Immature natural killer cell (primary cell): ENCODE measurements around the gene TPRX2. TPM values are rescaled to one million over a fixed set of nuclear protein-coding genes. Genes with fewer than 3 reads are reported as not detected.
"Not testable (repeated sequence)": the region's sequence is repeated elsewhere in the genome, so short reads cannot be mapped to it uniquely, and the experiment has no call there.

ENCODE experiments used
- DNase-seq, 3 donors: peaks; one replicate each; pipeline ENCODE4 v3.0.0; 2022; ENCODE audit warnings: mixed read lengths in 1 of 3
- H3K27ac Mint-ChIP-seq, 6 donors: one replicate each; pipeline ENCODE4 v1.8.0; 2020; ENCODE audit warnings: mixed read lengths in 6 of 6, mild to moderate bottlenecking in 5 of 6, inconsistent platforms in 4 of 6, moderate library complexity in 3 of 6
- H3K27me3 Mint-ChIP-seq, 3 donors: one replicate each; pipeline ENCODE4 v1.8.0; 2020 to 2021; ENCODE audit warnings: low read depth in 3 of 3, mild to moderate bottlenecking in 3 of 3, mixed read lengths in 3 of 3, moderate library complexity in 3 of 3, inconsistent platforms in 1 of 3
- H3K36me3 Mint-ChIP-seq, 3 donors: one replicate each; pipeline ENCODE4 v1.8.0; 2020; ENCODE audit warnings: mixed read lengths in 3 of 3, inconsistent platforms in 2 of 3, mild to moderate bottlenecking in 2 of 3
- H3K4me1 Mint-ChIP-seq, 2 donors: one replicate each; pipeline ENCODE4 v1.8.0; 2020; ENCODE audit warnings: inconsistent platforms in 2 of 2, mild to moderate bottlenecking in 2 of 2, mixed read lengths in 2 of 2, moderate library complexity in 1 of 2
- H3K4me3 Mint-ChIP-seq, 5 donors: one replicate each; pipeline ENCODE4 v1.8.0; 2020; ENCODE audit warnings: mild to moderate bottlenecking in 5 of 5, mixed read lengths in 5 of 5, inconsistent platforms in 3 of 5, moderate library complexity in 3 of 5
- H3K9me3 Mint-ChIP-seq, 6 donors: one replicate each; pipeline ENCODE4 v1.8.0; 2020; ENCODE audit warnings: mild to moderate bottlenecking in 6 of 6, mixed read lengths in 6 of 6, inconsistent platforms in 4 of 6, moderate library complexity in 3 of 6
- polyA plus RNA-seq, 3 donors: library from polyadenylated mRNA; unstranded; fragments of 300-500 nt; fragmentation: Illumina TruSeq; gene quantifications; one replicate each; pipeline ENCODE4 v1.2.3, GENCODE V29; 2021

Gene TPRX2
- polyA plus RNA-seq, 3 donors from 2014 or later = not detected

- H3K27ac Mint-ChIP-seq = no peak overlapping the region
- no peak for DNase-seq
- H3K27me3 Mint-ChIP-seq = peaks cover 7 to 30% (median 13%) of the 10 kb centered on the region in 3 donors
- H3K36me3 Mint-ChIP-seq = no peaks in the 10 kb centered on the region
- H3K4me1 Mint-ChIP-seq = no peaks in the 10 kb centered on the region
- H3K4me3 Mint-ChIP-seq = no peak overlapping the region
- H3K9me3 Mint-ChIP-seq = peaks cover 0 to 1% (median 0%) of the 10 kb centered on the region in 6 donors
Measured at GRCh38 chr19:47842941-47843340, 16.1 kb upstream of the TPRX2 start.

GRCh38 chr19:47848425-47848822, 10.6 kb upstream of the TPRX2 start:
- DNase-seq = no peak
- no peak overlapping the region for H3K4me3 Mint-ChIP-seq
- H3K27me3 Mint-ChIP-seq = peaks cover 20 to 53% (median 25%) of the 10 kb centered on the region in 3 donors
- no peak overlapping the region for H3K27ac Mint-ChIP-seq
- H3K36me3 Mint-ChIP-seq = no peaks in the 10 kb centered on the region
- peaks cover 0 to 6% of the 10 kb centered on the region in 2 donors for H3K4me1 Mint-ChIP-seq
- H3K9me3 Mint-ChIP-seq = peaks cover 0 to 2% (median 0%) of the 10 kb centered on the region in 6 donors

- H3K27ac Mint-ChIP-seq = no peak overlapping the region
- peak overlapping the region in 1 of 5 donors; percentile 10 for H3K4me3 Mint-ChIP-seq
- DNase-seq = no peak
Measured at GRCh38 chr19:47848823-47849473, 10.1 kb upstream of the TPRX2 start.

GRCh38 chr19:47853003-47853402, 6.0 kb upstream of the TPRX2 start:
- DNase-seq = no peak
- Mint-ChIP-seq H3K27me3 (peaks cover 17 to 40% (median 20%) of the 10 kb centered on the region in 3 donors), H3K4me3 (no peak overlapping the region), H3K9me3 (peaks cover 0 to 2% (median 0%) of the 10 kb centered on the region in 6 donors), H3K4me1 (peaks cover 0 to 6% of the 10 kb centered on the region in 2 donors), H3K27ac (no peak overlapping the region), H3K36me3 (no peaks in the 10 kb centered on the region)

More at GRCh38 chr19:47848823-47849473, 10.1 kb upstream of the TPRX2 start:
- Mint-ChIP-seq H3K36me3 (no peaks in the 10 kb centered on the region), H3K4me1 (peaks cover 0 to 6% of the 10 kb centered on the region in 2 donors), H3K9me3 (peaks cover 0 to 2% (median 0%) of the 10 kb centered on the region in 6 donors), H3K27me3 (peaks cover 23 to 53% (median 24%) of the 10 kb centered on the region in 3 donors)

- H3K27ac Mint-ChIP-seq = no peak overlapping the region
- H3K4me1 Mint-ChIP-seq = peaks cover 0 to 3% of the 10 kb centered on the region in 2 donors
- DNase-seq = no peak
Measured at GRCh38 chr19:47854459-47854858, 4.6 kb upstream of the TPRX2 start.

GRCh38 chr19:47858231-47858630, 804 bp upstream of the TPRX2 start:
- not testable (repeated sequence) for H3K9me3 Mint-ChIP-seq, H3K4me1 Mint-ChIP-seq, H3K36me3 Mint-ChIP-seq, DNase-seq, H3K27ac Mint-ChIP-seq, H3K4me3 Mint-ChIP-seq
- H3K27me3 Mint-ChIP-seq = peaks cover 2 to 16% (median 9%) of the 10 kb centered on the region in 3 donors

More at GRCh38 chr19:47854459-47854858, 4.6 kb upstream of the TPRX2 start:
- peaks cover 10 to 32% (median 12%) of the 10 kb centered on the region in 3 donors for H3K27me3 Mint-ChIP-seq
- no peak overlapping the region for H3K4me3 Mint-ChIP-seq
- H3K9me3 Mint-ChIP-seq = peaks cover 0 to 2% (median 0%) of the 10 kb centered on the region in 6 donors
- H3K36me3 Mint-ChIP-seq = no peaks in the 10 kb centered on the region

- not testable (repeated sequence) for H3K36me3 Mint-ChIP-seq, H3K4me3 Mint-ChIP-seq, H3K9me3 Mint-ChIP-seq, H3K27ac Mint-ChIP-seq, H3K4me1 Mint-ChIP-seq, DNase-seq
- peaks cover 2 to 12% (median 4%) of the 10 kb centered on the region in 3 donors for H3K27me3 Mint-ChIP-seq
Measured at GRCh38 chr19:47859838-47860237, 803 bp downstream of the TPRX2 start.

GRCh38 chr19:47860602-47861297, 1.7 kb downstream of the TPRX2 start:
- no peak overlapping the region for H3K4me3 Mint-ChIP-seq
- peaks cover 0 to 4% (median 0%) of the 10 kb centered on the region in 6 donors for H3K9me3 Mint-ChIP-seq
- no peaks in the 10 kb centered on the region for H3K36me3 Mint-ChIP-seq
- DNase-seq = no peak
- no peaks in the 10 kb centered on the region for H3K4me1 Mint-ChIP-seq
- peaks cover 3 to 12% (median 4%) of the 10 kb centered on the region in 3 donors for H3K27me3 Mint-ChIP-seq
- H3K27ac Mint-ChIP-seq = no peak overlapping the region

- no peaks in the 10 kb centered on the region for H3K36me3 Mint-ChIP-seq
- peaks cover 3 to 12% (median 4%) of the 10 kb centered on the region in 3 donors for H3K27me3 Mint-ChIP-seq
- no peak overlapping the region for H3K4me3 Mint-ChIP-seq
- H3K9me3 Mint-ChIP-seq = peaks cover 0 to 4% (median 0%) of the 10 kb centered on the region in 6 donors
- H3K4me1 Mint-ChIP-seq = no peaks in the 10 kb centered on the region
- no peak for DNase-seq
- H3K27ac Mint-ChIP-seq = no peak overlapping the region
Measured at GRCh38 chr19:47861630-47862029, 2.6 kb downstream of the TPRX2 start.

GRCh38 chr19:47863514-47863936, 4.5 kb downstream of the TPRX2 start:
- Mint-ChIP-seq H3K27me3 (peaks cover 1 to 8% (median 4%) of the 10 kb centered on the region in 3 donors), H3K27ac (no peak overlapping the region), H3K9me3 (peaks cover 0 to 4% (median 0%) of the 10 kb centered on the region in 6 donors), H3K4me1 (no peaks in the 10 kb centered on the region), H3K36me3 (no peaks in the 10 kb centered on the region), H3K4me3 (no peak overlapping the region)
- DNase-seq = peak; percentile 49 to 64 (median 50)

GRCh38 chr19:47865166-47865565, 6.1 kb downstream of the TPRX2 start:
- Mint-ChIP-seq H3K36me3 (no peaks in the 10 kb centered on the region), H3K4me1 (no peaks in the 10 kb centered on the region), H3K4me3 (no peak overlapping the region), H3K9me3 (peaks cover 0 to 4% (median 0%) of the 10 kb centered on the region in 6 donors), H3K27me3 (peaks cover 1 to 8% (median 6%) of the 10 kb centered on the region in 3 donors), H3K27ac (no peak overlapping the region)
- no peak for DNase-seq

GRCh38 chr19:47878906-47879305, 19.9 kb downstream of the TPRX2 start:
- Mint-ChIP-seq H3K4me3 (no peak overlapping the region), H3K4me1 (no peaks in the 10 kb centered on the region)
- no peak for DNase-seq

GRCh38 chr19:47879385-47879784, 20.4 kb downstream of the TPRX2 start:
- not testable (repeated sequence) for H3K4me1 Mint-ChIP-seq, H3K27me3 Mint-ChIP-seq, H3K36me3 Mint-ChIP-seq, H3K9me3 Mint-ChIP-seq, H3K4me3 Mint-ChIP-seq, DNase-seq, H3K27ac Mint-ChIP-seq

More at GRCh38 chr19:47878906-47879305, 19.9 kb downstream of the TPRX2 start:
- Mint-ChIP-seq H3K27me3 (peaks cover 3 to 8% (median 6%) of the 10 kb centered on the region in 3 donors), H3K9me3 (peaks cover 0 to 5% (median 0%) of the 10 kb centered on the region in 6 donors), H3K36me3 (no peaks in the 10 kb centered on the region), H3K27ac (no peak overlapping the region)

GRCh38 chr19:47881757-47882156, 22.7 kb downstream of the TPRX2 start:
- DNase-seq = no peak
- Mint-ChIP-seq H3K36me3 (no peaks in the 10 kb centered on the region), H3K27me3 (peaks cover 6 to 9% (median 8%) of the 10 kb centered on the region in 3 donors), H3K9me3 (peaks cover 0 to 5% (median 0%) of the 10 kb centered on the region in 6 donors), H3K4me1 (no peaks in the 10 kb centered on the region), H3K27ac (no peak overlapping the region), H3K4me3 (no peak overlapping the region)
